ENCODE measurements around the gene ARFGAP1.

DNA sequence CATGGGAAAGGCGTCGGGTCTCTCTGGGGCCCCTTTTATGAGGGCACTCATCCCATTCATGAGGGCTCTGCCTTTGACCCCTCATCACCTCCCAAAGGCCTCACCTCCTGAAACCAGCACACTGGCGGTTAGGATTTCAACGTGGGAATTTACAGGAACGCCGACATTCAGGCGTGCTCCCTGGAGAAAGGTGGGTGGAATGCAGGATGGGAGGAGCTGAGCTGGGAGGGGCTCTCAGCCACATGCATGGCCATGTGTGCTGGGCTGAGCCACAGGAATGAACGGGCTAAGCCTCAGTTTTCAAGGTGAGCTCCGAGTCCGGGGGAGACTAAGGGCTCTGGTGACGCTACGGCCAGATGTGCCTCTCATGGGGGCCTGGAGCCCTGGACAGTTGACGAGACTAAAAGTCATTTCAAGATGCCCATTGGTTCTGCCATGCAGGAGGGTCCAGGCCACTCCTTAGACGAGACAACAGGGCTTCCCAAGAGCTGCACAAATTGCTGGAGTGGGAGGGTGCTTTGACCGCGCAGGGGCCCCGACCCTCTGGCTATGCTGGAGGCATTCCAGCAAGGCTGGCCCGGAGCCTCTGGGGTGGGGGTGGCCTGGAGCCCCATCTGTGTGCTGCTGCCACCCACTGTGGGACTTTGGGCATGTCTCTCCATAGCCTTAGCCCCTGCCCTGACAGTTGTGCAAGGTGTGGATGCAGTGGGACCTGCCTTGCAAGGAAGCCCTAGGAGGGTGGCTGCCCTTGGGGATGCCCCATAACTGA is 3.8 kb upstream of the ARFGAP1 start:
- TF ChIP-seq ZNF274 (IDR thresholded peaks at IDR 0.05; ENCODE audit: low read depth, low read length) (no peak), YY1 (IDR thresholded peaks at IDR 0.05; ENCODE audit: insufficient read depth, insufficient read length) (no peak)

All from NT2/D1 (cell line).